GM18951 (cell line): ENCODE data around the gene TADA1.
"Not testable (repeated sequence)": the region's sequence is repeated elsewhere in the genome, so short reads cannot be mapped to it uniquely, and the experiment has no call there.

Source experiments
- POLR2A ChIP-seq: IDR thresholded peaks from 4 replicates; pipeline ENCODE4 v1.6.1; 2011; ENCODE audit warnings: mild to moderate bottlenecking; ENCODE audit not compliant: insufficient read length, insufficient read depth; ENCODE audit errors: extremely low read depth
- in situ Hi-C: fragments of 300-500 bp; cut with MboI; formaldehyde crosslinking; loops from one replicate; pipeline ENCODE4 v1.12.0; 2022; ENCODE audit warnings: low sequenced_read_pairs, mixed read lengths, inconsistent platforms; ENCODE audit not compliant: unreplicated experiment

Gene TADA1

GRCh38 chr1:166907051-166907450 lies 31.0 kb upstream of the TADA1 start:
- in situ Hi-C loops = no loop called here

DNA sequence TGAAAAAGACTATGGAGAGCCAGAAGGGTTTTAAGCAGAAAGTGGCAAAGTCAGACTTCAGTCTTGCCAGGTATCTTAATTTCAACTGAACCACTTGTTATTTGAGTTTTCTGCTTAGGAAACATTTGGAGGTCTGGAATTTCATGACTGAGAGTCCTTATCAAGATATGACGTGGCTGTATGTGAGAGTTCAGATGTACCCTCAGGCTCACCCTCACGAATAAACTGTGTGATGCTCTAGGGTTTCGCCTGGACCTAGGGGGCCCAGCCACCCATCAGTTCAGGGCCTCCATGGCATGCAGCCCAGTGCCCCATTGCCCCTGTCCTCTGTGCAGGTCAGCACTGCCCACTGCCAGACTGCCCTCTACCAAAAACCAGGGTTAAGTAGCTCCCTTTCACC lies 30.6 kb upstream of the TADA1 start:
- in situ Hi-C loops = no loop called here
- TF ChIP-seq POLR2A = no peak

More at GRCh38 chr1:166907051-166907450, 31.0 kb upstream of the TADA1 start:
- no peak for TF ChIP-seq POLR2A

DNA sequence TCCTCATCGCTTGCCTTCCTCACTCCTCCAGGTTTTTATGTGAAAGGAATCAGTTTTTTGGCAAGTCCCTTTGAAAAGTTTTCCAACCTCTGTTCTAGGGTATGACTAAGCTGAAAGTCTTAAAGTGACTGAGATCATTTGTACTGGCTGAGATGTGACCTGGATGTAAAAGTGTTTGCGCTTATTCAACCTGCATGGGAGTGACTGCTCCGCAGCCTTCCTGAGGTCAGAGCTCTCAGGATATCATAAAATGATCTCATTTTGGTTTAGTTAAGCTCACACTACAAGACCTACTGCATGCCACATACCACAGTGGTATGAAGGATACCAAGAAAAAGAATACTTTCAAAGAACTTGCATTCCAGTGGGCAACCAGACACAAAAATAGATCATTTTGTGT lies 29.8 kb upstream of the TADA1 start:
- no peak for TF ChIP-seq POLR2A
- in situ Hi-C loops = no loop called here

- TF ChIP-seq POLR2A = no peak
- in situ Hi-C loops = no loop called here
Observed at GRCh38 chr1:166905136-166905535, 29.1 kb upstream of the TADA1 start.

DNA sequence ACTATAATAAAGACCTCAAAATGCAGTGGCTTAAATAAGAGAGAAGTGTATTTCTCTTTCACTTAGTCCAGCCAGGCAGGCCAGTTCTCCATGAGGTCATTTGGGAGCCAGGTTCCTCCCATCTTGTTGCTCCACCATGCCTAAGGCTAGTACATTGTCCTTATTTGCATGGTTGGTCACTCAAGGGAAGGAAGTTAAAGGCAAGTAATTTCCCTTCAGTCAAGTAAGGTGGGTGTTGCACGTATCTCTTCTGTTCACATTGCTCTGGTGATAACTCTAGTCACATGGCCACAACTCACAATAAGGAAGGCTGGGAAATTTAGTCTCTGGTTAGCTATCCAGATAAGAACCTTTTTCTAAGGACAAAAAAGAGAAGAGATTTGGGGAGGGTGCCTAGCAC lies 27.2 kb upstream of the TADA1 start:
- in situ Hi-C loops = no loop called here
- TF ChIP-seq POLR2A = no peak

DNA sequence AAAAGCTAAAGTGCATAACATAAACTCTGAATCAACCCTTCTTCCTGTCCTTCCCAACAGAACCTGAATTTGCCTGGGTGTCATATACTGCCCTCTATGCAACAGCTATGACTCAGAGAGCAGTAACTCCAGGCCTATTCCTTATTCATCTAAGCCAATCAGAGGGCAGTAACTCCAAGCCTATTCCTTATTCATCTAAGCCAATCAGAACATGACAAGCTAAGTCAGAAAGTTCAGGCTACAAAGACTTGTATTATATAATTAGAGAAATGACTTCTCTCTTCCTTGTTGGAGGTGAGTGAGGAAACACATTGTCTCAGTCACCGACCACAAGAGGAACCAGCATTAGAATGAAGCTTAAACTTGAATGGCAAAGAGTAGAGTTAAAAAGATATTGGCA lies 26.2 kb upstream of the TADA1 start:
- TF ChIP-seq POLR2A = no peak
- in situ Hi-C loops = no loop called here

- in situ Hi-C loops = no loop called here
- no peak for TF ChIP-seq POLR2A
Observed at GRCh38 chr1:166900987-166901386, 24.9 kb upstream of the TADA1 start.

DNA sequence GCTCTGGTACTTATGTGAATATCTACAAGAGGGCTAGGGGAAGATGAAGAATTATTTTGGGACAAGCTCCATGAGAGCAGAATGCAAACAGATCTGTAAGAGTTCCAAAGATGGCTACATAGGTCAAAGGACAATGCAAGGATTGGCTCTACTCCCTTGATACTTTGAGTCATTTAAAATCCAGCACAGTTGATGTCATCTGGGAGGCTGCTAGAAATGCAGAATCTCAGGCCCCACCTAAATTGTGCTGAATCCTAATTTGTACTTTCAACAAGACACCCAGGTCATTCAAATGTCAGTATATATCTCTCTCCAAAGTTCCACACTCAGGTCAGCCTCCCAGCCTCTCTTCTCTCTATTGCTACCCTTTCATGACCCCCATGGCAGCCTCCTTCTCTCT lies 23.7 kb upstream of the TADA1 start:
- no peak for TF ChIP-seq POLR2A
- in situ Hi-C loops = no loop called here

- no peak for TF ChIP-seq POLR2A
- in situ Hi-C loops = no loop called here
Observed at GRCh38 chr1:166895766-166896165, 19.7 kb upstream of the TADA1 start.

DNA sequence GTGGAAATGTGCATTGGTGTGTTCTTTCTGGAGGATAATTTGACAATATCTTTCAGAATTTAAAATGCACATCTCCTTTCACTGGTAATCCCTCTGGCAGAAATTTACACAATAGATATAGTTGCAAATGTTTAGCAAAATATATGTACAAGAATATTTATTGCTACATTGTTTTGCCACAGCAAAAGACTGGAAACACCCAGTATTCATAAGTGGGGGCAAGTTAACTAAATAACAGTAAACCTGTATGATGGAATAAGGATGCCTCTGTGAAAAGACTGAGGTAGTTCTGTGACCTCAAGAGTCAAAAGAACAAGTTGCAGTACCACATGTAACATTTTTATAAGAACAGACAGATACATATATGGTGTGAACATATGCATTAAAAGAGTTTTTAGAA lies 13.7 kb upstream of the TADA1 start:
- in situ Hi-C loops = no loop called here
- TF ChIP-seq POLR2A = no peak

DNA sequence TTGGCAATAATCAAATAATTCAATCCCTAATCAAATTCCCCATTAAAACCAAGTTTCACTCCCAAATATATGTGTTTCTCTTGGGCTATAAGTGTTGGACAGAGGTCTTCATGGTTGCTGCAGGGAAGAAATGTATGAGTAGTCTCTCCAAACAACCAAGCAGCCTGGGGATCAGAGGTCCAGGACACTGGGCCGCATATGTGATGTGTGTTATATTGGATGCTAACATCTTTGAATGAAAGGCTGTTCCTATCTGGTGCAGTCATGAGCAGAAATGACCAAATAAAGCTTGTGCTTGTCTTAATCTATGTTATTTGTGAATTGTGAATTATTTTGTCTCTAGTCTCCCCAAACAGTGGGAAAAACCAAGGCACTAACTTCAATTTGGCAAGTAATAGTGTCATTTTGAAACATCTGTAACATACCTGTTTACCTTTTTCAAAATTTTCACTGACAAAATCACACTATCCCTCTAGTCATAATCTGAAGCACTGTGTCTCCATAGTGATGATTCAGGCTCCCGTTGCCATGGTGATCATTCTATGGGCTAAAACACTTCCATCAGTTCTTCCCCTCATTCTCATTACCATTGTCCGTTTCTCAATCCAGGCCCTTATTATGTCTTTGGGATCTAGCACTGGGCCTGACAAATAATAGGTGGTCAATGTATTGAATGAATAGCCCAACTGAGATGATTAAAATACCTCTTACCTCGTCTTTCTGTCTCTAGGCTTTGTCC lies 12.5 kb upstream of the TADA1 start:
- TF ChIP-seq POLR2A = no peak
- in situ Hi-C loops = no loop called here

- no peak for TF ChIP-seq POLR2A
- in situ Hi-C loops = no loop called here
Observed at GRCh38 chr1:166884971-166885370, 8.9 kb upstream of the TADA1 start.

DNA sequence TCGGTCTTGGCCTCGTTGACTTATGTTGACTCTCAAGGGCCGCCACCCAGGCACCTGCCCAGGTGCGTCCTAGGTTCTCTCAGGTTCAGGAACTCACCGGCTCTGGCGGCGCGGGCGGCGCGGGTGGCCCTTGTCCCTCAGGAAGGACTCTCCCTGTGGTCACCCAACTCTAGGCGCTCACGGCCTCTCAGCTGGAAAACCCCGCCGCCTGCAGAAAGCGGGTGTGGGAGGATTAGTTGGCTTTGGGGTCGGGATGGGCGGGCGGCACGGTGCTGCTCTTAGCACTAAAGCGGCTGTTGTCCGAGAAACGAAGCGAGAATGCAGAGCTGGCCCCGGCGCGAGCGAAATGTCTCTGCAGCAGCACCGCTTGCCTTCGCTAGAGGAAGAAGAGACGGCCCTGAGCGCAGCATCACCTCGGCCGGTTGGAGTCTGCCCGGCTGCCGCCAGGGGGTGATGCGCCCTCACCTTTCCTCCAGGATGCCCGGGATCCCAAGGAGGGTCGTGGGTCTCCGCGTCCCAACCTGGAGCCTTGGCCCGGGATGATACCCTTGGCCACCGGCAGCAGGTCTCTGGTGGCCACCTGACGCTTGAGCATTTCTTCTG lies 8.1 kb upstream of the TADA1 start:
- in situ Hi-C loops = no loop called here
- TF ChIP-seq POLR2A = no peak

- in situ Hi-C loops = no loop called here
- no peak for TF ChIP-seq POLR2A
Observed at GRCh38 chr1:166882893-166883292, 6.8 kb upstream of the TADA1 start.

DNA sequence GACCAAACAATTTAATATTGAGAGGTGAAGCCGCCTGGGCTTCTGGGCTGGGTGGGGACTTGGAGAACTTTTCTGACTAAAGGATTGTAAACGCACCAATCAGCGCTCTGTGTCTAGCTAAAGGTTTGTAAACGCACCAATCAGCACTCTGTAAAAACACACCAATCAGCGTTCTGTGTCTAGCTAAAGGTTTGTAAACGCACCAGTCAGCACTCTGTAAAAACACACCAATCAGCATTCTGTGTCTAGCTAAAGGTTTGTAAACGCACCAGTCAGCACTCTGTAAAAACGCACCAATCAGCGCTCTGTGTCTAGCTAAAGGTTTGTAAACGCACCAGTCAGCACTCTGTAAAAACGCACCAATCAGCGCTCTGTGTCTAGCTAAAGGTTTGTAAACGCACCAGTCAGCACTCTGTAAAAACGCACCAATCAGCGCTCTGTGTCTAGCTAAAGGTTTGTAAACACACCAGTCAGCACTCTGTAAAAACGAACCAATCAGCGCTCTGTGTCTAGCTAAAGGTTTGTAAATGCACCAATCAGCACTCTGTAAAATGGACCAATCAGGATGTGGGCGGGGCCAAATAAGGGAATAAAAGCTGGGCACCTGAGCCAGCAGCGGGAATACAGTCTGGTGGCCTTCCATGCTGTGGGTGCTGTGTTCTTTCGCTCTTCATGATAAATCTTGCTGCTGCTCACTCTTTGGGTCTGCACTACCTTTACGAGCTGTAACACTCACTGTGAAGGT lies 2.3 kb upstream of the TADA1 start:
- in situ Hi-C loops = not testable (repeated sequence)
